ENCODE results near the gene UCK1.

Gene UCK1

DNA sequence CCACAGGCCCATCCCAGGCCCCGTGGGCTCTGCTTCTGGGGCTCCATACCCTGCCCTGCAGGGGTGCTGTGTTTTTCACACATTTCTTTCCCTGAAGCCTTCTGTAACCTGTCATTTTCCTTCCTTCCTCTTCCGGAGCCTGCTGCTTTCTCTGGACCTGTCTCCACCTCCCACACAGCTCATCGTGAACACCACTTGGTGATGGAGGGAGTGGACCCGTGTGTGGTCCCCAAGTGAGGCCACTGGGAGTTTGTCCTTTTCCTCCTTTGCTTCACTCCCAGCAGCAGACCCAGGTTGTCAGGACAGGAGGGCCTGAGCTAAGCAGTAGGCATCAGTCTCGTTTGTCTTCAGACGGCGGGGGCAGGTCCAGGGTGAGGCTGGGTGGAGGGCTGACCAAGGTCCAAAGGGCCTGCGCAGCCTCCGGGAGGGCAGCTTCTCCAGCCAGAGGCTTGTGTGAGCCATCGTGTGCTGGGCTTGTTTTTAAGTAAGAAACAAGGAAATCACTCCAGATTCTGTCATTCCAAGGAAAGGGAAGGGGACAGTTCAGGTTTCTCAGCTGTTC is 34.1 kb downstream of the UCK1 start:
- peak in 1 of 14 donors; percentile 47 for DNase-seq

DNA sequence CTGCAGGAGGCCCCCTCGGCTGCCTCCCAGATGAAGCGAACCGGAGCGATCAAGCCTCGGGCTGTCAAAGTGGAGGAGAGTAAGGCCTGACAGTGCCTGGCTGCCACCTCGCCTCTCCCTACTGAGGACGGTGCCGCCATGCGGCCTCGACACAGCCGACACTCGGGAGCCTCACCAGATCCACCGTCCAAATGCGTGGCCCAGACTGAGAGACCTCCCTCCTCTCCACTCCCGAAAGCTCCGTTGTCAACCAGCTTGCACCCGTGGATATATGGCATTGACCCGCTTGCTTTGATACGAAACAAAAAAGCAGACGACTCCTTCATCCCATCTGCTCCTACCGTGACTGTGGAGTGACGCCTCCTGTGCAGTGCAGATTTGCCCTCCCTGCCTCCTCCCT is 35.3 kb downstream of the UCK1 start:
- DNase-seq, result peak in 1 of 14 donors; percentile 60

DNA sequence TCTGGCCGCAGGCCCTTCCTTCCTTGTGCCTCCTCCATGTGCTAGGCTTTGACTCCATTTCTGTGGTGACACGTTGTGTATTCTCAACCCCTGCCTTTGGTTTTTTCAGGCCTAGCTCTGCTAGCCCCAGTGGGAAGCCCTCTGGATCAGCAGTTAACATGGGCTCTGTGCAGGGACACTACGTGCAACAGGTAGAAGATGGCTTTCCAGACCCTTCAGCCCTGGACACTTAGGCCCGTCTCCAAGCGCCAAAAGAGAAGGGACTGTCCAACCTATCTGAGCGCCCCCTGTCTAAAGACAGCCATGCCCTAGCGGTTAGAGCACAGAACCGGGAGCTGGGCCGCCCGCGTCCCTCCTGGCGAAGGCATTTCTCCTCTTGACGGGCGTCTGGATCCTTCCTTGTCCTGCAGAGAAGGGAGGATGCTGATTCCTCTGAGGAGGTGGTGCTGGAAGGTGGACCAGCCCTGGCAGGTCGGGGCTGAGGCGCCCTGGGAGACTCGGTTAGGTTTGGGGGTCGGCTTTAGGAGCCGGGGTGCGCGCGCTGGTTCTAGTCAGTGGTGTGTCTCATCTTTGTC is 36.7 kb downstream of the UCK1 start:
- DNase-seq, result no peak

DNA sequence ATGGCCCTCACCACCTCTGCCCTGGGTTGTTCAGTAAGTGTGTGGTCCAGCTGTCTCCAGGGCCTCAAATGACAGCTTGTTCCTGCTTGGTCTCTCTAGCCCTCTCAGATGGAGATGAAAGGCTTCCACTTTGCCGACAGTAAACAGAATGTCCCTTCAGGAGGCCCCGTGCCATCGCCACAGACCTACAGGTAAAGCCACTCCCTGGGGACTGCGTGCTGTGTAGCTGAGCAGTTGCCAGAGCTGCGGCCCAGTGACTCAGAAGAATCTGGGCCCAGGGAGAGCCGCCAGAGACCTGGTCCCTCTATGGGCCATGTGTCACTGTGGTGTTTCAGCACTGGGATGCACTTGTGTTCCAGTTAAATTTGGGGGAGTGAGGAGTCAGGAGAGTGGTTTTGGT is 39.0 kb downstream of the UCK1 start:
- DNase-seq, result no peak

DNA sequence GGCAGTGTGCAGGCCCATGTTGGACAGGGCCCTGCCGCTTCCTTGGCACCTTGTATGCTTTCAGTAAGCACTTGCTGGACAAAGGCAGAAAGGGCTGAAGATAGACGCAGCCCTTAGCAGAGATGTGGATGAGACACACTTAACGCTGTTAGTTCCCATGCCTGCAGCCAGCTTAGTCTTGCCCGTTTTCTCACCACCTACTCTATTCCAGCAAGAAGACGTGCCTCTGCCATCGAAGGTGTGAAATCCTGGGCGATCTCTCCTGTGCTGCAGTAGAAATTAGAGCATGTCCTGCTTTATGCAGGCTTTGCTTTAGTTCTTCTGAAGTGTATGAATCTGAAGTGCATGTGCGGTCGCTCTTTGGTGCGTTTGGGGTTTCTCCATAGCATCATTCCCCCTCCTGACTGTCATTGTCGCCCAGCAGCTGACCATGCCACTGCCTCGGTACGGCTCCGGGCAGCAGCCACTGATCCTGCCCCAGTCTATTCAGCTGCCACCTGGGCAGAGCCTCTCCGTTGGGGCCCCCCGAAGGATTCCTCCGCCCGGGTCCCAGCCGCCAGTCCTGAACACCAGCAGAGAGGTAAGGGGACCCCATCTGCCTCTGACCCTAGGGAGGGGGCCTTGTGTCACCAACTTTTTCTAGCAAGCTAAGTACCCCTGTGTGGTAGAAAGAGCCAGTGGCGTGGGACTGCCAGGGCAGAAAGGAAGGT is 39.9 kb downstream of the UCK1 start:
- DNase-seq, result no peak

DNA sequence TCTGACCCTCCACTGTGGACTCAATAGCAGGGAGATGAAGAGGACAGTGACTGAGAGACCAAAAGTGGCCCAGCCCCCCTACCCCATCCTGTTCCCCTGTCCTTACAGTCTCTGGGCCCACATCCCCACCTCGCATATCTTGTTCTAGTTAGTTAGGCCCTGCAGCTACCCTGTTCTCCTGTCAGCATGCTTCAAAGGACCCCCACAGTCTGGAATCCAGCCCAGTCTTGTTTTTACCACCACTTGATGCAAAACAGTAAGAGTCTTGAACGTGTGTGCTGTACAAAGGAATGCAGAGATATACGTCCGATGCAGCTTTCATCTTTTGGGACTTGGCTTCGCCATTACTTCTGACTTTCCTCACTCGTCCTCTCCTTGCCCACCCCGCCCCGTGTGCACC is 40.5 kb downstream of the UCK1 start:
- DNase-seq, result no peak

DNA sequence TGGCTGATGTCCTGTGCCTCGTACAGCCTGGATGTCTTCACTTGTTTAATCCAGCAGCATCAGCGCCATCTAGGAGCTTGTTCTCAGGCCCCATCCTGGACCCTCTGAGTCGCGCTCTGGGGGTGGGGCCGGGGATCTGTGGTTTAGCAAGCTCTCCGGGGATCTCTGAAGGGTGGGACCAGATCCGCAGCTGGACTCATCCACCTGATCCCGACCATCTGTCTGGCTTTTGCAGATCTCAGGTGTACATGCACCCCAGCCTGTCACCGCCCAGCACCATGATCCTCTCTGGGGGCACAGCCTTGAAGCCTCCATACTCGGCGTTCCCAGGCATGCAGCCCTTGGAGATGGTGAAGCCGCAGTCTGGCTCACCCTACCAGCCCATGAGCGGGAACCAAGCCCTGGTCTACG is 43.4 kb downstream of the UCK1 start:
- DNase-seq, result no peak

DNA sequence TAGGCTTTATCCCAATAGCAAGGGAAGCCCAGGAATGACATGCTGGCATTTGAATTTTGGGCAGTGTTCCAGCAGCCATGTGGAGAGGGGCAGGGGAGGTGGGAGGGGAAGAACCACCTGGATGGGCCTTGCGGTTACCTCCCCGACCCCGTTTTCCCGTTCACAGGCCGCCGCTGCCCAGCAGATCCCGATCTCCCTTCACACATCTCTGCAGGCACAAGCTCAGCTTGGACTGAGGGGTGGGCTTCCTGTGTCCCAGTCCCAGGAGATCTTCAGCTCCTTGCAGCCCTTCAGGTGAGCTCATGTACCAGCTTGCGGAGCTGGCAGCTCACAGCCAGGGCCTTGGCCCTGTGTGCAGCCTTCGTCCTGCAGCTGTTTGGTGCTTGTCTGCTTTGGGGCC is 44.1 kb downstream of the UCK1 start:
- no peak for DNase-seq

DNA sequence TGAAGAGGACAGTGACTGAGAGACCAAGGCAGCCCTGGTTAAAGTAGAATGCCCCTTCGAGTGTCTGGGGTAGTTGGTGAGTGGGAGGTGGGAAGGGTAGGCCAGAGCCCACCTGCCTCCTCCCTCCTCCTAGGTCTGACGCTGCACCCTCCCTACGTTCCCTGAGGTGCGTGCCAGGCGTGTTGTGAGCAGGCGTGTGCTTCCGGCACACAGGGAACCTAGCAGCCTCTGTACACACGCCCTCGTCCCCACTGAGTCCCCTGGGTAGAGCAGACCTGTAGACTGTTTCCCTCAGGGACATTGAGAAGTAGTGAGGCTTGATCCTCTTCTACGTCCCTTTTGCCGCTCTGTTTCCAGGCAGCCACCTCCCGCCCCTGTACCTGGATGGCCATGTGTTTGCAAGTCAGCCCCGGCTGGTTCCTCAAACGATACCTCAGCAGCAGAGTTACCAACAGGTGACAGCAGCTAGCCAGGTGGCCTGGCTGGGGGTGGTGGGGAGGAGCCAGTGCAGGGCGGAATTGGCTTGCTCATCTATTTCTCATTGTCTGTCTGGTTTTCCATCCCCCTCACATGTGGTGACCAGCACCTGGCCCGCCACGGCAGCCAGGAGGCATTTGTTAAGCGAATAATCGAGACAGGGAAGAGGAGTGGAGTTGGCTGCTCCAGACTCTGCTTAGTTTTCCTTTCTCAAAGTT is 45.2 kb downstream of the UCK1 start:
- peak in 1 of 14 donors; percentile 42 for DNase-seq

DNA sequence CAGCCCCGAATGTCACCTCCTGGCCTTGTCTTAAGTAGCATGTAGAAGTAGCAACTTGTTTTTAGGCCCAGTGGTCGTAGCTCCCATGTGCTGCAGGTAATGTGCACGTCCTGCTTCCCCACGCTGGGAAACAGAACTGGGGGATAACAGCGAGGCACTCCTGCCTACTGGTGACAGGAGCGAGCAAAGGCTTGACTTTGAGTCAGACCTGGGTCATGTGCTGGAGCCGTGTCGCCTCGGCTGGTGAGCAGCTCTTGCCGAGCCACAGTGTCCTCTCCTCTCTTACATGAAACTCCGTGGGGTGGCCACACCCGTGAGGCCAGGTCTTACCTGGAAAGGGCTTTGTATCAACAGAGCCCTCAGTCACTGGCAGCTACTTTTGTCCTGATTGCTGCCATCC is 45.9 kb downstream of the UCK1 start:
- no peak for DNase-seq

DNA sequence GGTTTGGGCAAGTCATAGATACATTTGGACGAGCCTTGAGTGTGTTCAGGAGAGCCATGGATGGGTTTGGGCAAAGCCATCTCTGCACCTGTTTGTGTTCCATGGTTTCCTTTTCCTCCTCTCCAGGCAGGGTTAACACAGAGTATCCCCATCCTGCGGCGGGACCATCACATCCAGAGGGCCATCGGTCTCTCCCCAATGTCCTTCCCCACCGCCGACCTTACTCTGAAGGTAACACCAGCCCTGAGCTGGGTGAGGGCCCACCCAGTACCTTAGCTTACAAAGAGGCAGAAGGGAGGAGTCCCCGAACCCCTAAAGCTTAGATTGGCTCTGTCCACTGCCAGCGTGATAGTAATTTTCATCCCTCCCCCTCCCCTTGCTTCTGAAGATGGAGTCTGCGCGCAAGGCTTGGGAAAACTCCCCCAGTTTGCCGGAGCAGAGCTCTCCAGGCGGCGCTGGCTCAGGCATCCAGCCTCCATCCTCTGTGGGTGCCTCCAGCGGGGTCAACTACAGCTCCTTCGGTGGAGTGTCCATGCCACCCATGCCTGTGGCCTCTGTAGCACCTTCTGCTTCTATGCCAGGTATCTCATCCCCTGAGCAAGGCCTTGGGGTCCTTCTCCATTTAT is 46.4 kb downstream of the UCK1 start:
- no peak for DNase-seq

DNA sequence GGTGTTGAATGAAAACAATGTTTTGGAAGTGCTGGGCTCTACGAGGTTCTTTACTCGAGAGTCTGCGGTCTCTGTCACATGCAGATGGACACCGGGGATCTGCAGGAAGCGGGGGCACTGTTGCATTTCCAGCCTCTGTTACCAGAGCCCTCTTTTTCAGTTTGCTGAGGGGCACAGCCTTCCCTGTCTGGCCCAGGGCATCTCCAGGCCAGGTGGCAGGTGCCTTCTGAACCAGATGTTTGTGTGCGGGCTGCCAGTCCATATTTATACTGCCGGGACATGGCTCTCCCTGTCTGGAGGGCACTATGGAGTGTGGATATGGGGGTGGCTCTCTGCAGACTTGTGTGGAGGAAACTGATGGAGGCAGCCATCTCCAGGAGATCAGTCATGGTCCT is 47.0 kb downstream of the UCK1 start:
- DNase-seq, result no peak

DNA sequence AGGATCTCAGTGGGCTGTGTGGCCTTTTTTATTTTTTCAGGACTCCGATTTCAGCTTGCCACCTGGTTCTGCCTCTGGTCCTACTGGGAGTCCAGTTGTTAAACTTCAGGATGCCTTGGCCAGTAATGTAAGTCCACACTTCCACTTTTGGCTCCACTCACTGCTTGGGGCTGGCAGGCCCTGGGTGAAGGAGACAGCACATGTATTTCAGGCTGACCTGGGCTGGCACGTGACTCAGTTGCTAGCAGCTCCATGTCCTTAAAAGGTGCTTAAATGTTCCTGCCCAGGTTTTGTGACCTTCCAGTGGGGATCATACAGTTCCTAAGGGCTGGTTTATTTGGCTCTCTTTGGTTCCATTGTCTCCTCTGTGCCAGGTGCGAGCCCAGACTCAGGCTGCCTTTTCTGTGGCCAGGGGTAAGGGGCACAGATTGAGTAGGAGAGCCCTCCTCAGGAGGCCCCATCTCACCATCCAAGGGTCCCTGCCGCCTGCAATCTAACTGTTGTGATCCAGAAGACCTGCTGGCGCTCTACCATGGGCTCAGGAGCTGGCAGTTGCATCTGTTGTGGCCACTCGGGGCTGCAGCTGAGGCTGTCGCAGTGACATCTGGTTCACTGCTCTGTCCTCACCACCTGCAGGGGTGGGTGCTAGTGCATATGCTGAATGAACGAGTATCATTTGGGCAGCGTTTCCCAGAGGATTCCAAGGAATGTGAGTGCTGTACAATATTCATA is 47.6 kb downstream of the UCK1 start:
- DNase-seq, result peak in 1 of 14 donors; percentile 48

DNA sequence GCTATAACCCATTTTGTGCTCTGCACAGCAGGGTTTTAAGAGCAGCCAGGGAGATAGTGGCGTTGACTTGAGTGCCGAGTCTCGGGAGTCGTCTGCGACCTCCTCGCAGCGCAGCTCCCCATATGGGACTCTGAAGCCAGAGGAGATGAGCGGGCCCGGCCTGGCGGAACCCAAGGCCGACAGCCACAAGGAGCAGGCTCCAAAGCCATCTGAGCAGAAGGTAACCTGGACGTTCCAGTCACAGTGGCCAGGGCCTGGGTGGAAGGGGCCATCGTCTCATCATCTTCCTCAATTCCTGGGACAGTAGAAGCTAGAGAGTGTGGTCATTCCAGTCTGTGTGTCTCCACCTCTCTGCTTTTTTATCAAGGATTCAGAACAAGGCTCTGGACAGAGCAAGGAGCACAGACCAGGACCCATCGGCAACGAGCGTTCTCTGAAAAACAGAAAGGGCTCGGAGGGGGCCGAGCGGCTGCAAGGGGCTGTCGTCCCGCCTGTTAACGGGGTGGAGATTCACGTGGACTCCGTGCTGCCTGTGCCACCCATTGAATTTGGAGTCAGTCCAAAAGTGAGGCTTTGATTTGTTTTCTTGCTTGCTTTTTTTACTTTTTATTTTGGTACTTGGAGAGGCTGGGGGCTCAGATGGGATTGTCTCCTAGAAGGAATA is 48.6 kb downstream of the UCK1 start:
- DNase-seq, result no peak

DNA sequence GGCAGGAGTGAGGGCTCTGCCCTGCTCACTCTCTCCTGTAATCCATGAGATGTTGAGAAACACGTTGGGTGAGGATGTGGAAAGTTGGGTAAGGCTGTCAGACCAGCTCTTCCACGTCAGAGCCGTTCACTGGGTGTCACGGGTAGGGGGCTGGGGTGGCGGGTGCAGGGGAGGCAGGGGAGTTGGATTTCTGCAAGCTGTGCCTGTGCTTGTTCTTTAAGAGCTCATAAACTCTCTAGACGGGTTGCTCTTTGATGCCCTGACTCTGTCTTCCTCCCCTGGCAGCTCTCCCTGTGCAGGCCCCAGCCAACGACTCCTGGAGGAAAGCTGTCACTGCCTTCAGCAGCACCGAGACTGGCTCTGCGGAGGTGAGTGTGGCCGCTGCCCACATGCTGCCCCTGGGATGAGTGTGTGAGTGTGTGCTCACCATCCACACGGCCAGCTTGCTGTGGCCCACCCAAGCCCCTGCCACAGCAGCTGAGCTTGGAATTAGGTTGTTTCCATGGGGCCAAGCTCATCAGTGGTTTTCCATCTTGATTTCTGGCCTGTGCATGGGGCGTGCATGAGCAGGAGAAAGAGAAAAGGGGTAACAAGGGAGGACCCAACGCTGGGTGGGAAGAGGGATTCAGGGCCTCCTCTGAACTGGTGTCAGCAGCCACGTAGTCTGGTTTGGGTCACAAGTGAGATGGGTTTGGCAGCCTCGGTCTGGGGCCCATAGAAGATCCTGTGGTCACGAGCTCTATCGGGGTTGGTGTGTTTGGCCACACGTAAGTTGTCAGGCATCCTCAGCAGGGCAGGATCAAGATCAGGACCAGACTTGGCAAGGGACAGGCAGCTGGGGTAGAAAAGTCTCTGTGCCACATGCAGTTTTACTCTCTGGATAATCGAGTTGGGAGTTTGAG is 49.4 kb downstream of the UCK1 start:
- DNase-seq, result peak in 1 of 14 donors; percentile 11

DNA sequence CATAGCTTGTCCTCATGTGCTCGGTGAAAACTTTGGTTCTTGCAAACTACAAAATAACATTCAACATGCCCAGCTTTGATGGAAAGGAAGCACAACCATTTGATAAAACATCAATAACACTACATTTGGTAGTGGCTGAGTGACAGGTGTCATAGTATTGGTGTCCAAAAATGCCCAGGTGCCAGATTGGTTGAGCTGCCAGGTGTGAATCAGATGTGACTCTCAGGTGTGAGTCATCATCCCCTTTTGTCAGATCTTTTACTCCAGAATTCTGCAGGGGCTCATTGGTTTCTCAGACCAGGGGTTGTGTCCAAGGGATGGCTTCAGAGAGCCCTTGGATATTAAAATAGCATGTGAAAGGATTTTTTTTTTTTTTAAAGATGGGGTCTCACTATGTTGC is 50.8 kb downstream of the UCK1 start:
- no peak for DNase-seq

DNA sequence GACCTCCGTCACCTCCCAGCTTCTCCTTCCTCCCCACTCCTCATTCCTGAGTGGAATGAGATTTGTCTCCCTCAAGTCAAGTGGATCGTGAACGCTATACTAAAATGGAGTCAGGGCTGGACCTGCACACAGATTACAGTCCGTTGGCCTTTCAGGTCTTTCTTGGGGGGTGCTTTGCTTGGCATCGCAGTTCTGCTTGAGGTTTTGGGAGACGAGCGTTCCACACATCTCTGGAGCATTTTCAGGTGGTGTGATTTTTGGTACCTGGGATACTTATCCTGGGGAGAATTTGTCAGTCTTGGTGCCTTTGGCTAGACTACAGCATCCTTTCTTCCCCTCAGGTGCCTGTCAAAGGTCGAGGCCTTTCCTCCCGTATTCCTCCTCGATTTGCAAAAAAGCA is 52.2 kb downstream of the UCK1 start:
- no peak for DNase-seq

DNA sequence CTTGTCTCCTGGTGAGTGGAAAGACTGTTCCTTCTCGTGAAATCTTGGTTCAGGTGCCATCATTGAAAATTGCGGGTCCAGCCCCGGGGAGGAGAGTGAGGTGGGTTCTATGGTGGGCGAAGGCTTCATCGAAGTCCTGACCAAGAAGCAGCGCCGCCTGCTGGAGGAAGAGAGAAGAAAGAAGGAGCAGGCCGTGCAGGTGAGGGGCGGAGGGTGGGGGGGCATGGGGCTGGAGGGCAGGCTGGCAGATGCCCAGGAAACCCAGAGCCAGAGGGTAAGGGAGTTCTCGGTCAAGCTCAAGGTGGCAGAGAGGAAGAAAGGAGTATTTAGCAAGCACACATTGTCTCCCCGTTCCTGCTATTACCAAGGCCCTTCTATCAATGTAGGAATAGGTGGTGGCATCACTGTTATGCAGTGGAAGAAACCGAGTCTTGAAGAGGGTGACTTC is 52.6 kb downstream of the UCK1 start:
- DNase-seq, result peak in 2 of 14 donors; percentile 14 to 22

DNA sequence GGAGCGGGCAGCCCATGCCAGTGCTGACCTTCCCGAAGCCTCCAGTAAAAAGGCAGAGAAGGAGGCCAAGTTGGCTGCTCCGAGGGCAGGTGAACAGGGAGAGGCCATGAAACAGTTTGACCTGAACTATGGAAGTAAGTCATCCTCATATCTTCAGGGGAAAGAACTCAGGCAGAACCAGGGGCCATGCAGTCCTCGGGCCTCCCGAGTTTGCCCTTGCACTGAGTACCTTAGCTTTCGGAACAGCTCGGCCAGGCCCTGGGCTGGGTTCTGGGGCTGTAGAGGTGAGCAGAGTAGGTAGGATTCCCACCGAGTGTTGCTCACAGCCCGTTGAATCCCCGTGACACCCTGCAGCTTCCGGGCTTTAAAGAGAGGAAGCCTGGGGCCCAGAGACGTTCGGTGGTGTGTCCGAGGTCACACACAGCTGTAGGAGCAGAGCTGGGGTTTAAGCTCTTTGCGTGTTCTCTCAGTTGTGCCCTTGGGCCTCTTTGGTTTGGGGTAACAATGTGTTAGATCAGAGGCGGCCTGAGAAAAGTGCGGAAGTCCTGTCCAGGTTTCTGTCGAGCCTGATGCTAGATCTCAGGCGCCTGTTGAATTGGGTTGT is 53.1 kb downstream of the UCK1 start:
- no peak for DNase-seq

DNA sequence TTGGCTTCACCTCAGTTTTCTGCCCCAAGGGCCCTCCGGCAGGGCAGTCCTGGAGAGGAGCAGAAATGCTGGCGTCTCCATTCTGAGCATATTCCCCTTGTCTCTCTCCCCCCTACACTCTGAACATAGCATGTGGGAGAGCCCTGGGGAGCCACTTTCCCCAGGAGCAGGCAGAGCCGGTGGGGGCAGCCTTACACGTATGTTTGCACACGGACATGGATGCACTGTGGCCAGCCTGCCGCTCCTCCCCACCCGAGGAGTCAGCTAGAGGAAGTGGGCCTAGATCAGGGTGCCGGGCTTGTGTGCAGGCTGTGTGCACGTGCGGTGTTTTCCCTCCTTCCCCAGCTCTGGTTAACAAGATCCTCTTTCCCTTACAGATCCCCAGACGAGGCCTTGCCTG is 53.7 kb downstream of the UCK1 start:
- peak in 1 of 14 donors; percentile 11 for DNase-seq
